D341Med (cell line): ENCODE measurements around the gene DDX1.
"Not testable (repeated sequence)": the region's sequence is repeated elsewhere in the genome, so short reads cannot be mapped to it uniquely, and the experiment has no call there.

Experiments used
- DNase-seq: peaks from one replicate; pipeline ENCODE4 v3.0.0; 2012; ENCODE audit warnings: low spot score

Gene DDX1

DNA sequence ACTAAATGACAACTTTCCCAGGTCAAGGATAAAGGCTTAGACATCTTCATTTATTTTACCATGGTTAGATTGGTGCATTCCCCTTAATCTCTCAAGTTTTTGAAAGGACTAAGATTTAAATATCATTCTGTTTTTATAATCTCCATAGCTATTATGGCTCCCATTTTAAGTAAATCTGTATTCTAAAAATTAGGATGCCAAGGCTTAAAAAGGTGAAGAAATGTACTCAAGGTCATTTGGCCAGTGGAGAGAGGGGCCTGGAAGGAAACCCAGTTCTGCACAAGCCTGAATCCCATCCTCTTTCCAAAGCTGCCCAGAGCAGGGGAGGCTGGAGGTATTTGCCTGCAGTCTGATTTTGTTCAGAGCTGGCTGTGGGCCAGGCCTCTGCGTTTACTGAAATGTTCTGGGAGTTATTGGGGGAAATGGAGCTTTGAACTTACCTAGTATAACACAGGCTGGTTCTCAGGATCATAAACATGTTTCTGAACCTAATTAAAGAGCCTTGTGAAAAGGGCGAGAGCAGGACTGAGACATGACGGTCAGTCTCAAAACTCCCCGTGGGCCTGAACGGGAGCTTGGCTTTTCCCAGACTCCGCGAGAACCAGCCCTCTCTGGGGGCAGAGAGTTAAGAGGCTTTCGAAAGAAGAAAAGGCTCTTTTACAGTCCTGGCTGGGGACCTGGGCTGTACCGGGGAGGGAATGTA, 85.6 kb downstream of the DDX1 start:
- peak; percentile 48 for DNase-seq

GRCh38 chr2:15678346-15678745, 86.7 kb downstream of the DDX1 start:
- no peak for DNase-seq

- DNase-seq: no peak
These were observed 87.2 kb downstream of the DDX1 start for GRCh38 chr2:15678909-15679308.

GRCh38 chr2:15679386-15679924, 87.8 kb downstream of the DDX1 start:
- DNase-seq: no peak

DNA sequence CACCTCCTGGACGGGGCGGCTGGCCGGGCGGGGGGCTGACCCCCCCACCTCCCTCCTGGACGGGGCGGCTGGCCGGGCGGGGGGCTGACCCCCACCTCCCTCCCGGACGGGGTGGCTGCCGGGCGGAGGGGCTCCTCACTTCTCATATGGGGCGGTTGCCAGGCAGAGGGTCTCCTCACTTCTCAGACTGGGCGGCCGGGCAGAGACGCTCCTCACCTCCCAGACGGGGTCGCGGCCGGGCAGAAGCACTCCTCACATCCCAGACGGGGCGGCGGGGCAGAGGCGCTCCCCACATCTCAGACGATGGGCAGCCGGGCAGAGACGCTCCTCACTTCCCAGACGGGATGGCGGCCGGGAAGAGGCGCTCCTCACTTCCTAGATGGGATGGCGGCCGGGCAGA, 88.5 kb downstream of the DDX1 start:
- not testable (repeated sequence) for DNase-seq
